H1 (cell line): Measurements from ENCODE around the gene TRIM6. TPM values are rescaled to one million over a fixed set of nuclear protein-coding genes. Genes with fewer than 3 reads are reported as not detected.

Experiments
- CTCF ChIA-PET: fragments of 300-600 bp; sonication (Branson Sonifier 250); formaldehyde crosslinking; loops from one replicate; lab custom pipeline; 2021; ENCODE audit not compliant: partially characterized antibody; lab: Charles Lee
- POLR2A ChIA-PET: fragments of 300-600 bp; sonication (Branson Sonifier 250); formaldehyde crosslinking; loops from one replicate; lab custom pipeline; 2021; ENCODE audit warnings: inconsistent platforms; ENCODE audit not compliant: partially characterized antibody; lab: Charles Lee
- DNase-seq, 2 experiments: peaks; one replicate each; pipeline versions ENCODE4 v3.0.0 to v3.0.0-alpha.2; 2010 to 2022; ENCODE audit warnings: low spot score in 2 of 2, low read depth in 1 of 2, mixed read lengths in 1 of 2
- FAIRE-seq: peaks from 2 replicates; lab custom pipeline; 2011; peaks lifted over from hg19 to GRCh38; lab: Jason Lieb, UNC
- H2AFZ ChIP-seq: 2 replicates; pipeline ENCODE4 v1.8.1; 2012; ENCODE audit warnings: low read length, inconsistent platforms
- H2AK5ac ChIP-seq: 2 replicates; pipeline ENCODE4 v1.6.1; 2013; ENCODE audit warnings: low read depth, low read length
- H2BK120ac ChIP-seq: replicated peaks from 2 replicates; pipeline ENCODE3; 2013; ENCODE audit warnings: low read depth, low read length, inconsistent platforms
- H2BK12ac ChIP-seq: 2 replicates; pipeline ENCODE4 v1.6.1; 2013; ENCODE audit warnings: low read depth, low read length
- H2BK15ac ChIP-seq: 2 replicates; pipeline ENCODE4 v1.6.1; 2013; ENCODE audit warnings: low read length
- H2BK20ac ChIP-seq: 2 replicates; pipeline ENCODE4 v1.6.1; 2013; ENCODE audit warnings: low read length
- H2BK5ac ChIP-seq: 2 replicates; pipeline ENCODE4 v1.6.1; 2013; ENCODE audit warnings: low read depth, low read length
- H3K14ac ChIP-seq: 2 replicates; pipeline ENCODE4 v1.6.1; 2013; ENCODE audit warnings: inconsistent platforms; ENCODE audit not compliant: insufficient read length
- H3K18ac ChIP-seq: 2 replicates; pipeline ENCODE4 v1.6.1; 2013; ENCODE audit warnings: low read length; ENCODE audit errors: extremely low read depth
- H3K23ac ChIP-seq: 2 replicates; pipeline ENCODE4 v1.6.1; 2013; ENCODE audit warnings: inconsistent platforms; ENCODE audit not compliant: insufficient read length
- H3K23me2 ChIP-seq: 2 replicates; pipeline ENCODE4 v1.6.1; 2013; ENCODE audit warnings: low read depth, low read length
- H3K27ac ChIP-seq: 2 replicates; pipeline ENCODE4 v1.6.1; 2011; ENCODE audit warnings: low read depth, low read length, inconsistent platforms
- H3K27me3 ChIP-seq, 4 experiments: replicated peaks in 1 of 4; 1 replicate in 1 of 4; 2 replicates in 3 of 4; pipeline versions ENCODE4 v1.6.1 to v1.8.1; 2011 to 2013; ENCODE audit warnings: low read length in 3 of 4, mild to moderate bottlenecking in 3 of 4, inconsistent platforms in 2 of 4, mixed read lengths in 2 of 4, moderate library complexity in 1 of 4; ENCODE audit not compliant: control insufficient read depth in 3 of 4, insufficient read depth in 3 of 4; ENCODE audit errors: extremely low read depth in 1 of 4
- H3K36me3 ChIP-seq, 4 experiments: 2 replicates each; pipeline versions ENCODE4 v1.6.1 to v1.8.1; 2011 to 2013; ENCODE audit warnings: mild to moderate bottlenecking in 4 of 4, low read length in 3 of 4, moderate library complexity in 2 of 4, control low read depth in 1 of 4, inconsistent platforms in 1 of 4; ENCODE audit not compliant: insufficient read depth in 4 of 4, control insufficient read depth in 2 of 4
- H3K4ac ChIP-seq: replicated peaks from 2 replicates; pipeline ENCODE3; 2013; ENCODE audit warnings: low read length, low read depth, mixed read lengths, inconsistent platforms; ENCODE audit not compliant: insufficient read length
- H3K4me1 ChIP-seq, 4 experiments: replicated peaks in 1 of 4; 1 replicate in 1 of 4; 2 replicates in 3 of 4; pipeline versions ENCODE4 v1.6.1 to v1.8.1; 2011 to 2013; ENCODE audit warnings: low read length in 3 of 4, inconsistent platforms in 2 of 4, mixed read lengths in 1 of 4; ENCODE audit not compliant: insufficient read depth in 4 of 4, control insufficient read depth in 3 of 4
- H3K4me2 ChIP-seq, 2 experiments: 2 replicates each; pipeline versions ENCODE4 v1.6.1 to v1.8.1; 2011 to 2013; ENCODE audit warnings: low read depth in 2 of 2, low read length in 2 of 2, control low read depth in 1 of 2, inconsistent platforms in 1 of 2, mild to moderate bottlenecking in 1 of 2; ENCODE audit not compliant: insufficient read depth in 1 of 2
- H3K4me3 ChIP-seq, 4 experiments: fragments of 200-600, 300-600 bp in 1 of 4; sonication (generic), shearing (Covaris generic), sonication (Bioruptor Twin) in 1 of 4; 2 replicates each; pipeline versions ENCODE4 v1.5.1 to v1.8.1; 2011 to 2016; ENCODE audit warnings: low read length in 4 of 4, low read depth in 3 of 4, control low read depth in 2 of 4, inconsistent platforms in 2 of 4, mild to moderate bottlenecking in 2 of 4, mixed read lengths in 1 of 4, moderate library complexity in 1 of 4; ENCODE audit not compliant: insufficient read depth in 2 of 4; ENCODE audit errors: extremely low read depth in 1 of 4
- H3K56ac ChIP-seq: replicated peaks from 2 replicates; pipeline ENCODE3; 2013; ENCODE audit warnings: low read depth, mild to moderate bottlenecking, mixed read lengths, low read length, inconsistent platforms; ENCODE audit not compliant: insufficient read length
- H3K79me1 ChIP-seq: 2 replicates; pipeline ENCODE4 v1.6.1; 2013; ENCODE audit warnings: low read depth, low read length, control low read depth
- H3K79me2 ChIP-seq, 2 experiments: 2 replicates each; pipeline versions ENCODE4 v1.6.1 to v1.8.1; 2012 to 2013; ENCODE audit warnings: low read length in 2 of 2, mild to moderate bottlenecking in 2 of 2, inconsistent platforms in 1 of 2; ENCODE audit not compliant: insufficient read depth in 2 of 2, control insufficient read depth in 1 of 2
- H3K9ac ChIP-seq, 4 experiments: replicated peaks in 1 of 4; 1 replicate in 1 of 4; 2 replicates in 3 of 4; pipeline versions ENCODE4 v1.6.1 to v1.8.1; 2011 to 2013; ENCODE audit warnings: low read depth in 3 of 4, low read length in 3 of 4, control low read depth in 2 of 4, mild to moderate bottlenecking in 2 of 4, moderate library complexity in 2 of 4, inconsistent platforms in 1 of 4; ENCODE audit errors: extremely low read depth in 1 of 4
- H3K9me3 ChIP-seq, 2 experiments: 2 replicates each; pipeline versions ENCODE4 v1.6.1 to v1.8.1; 2012 to 2013; ENCODE audit warnings: mild to moderate bottlenecking in 2 of 2, moderate library complexity in 2 of 2, control low read depth in 1 of 2, inconsistent platforms in 1 of 2, low read depth in 1 of 2, low read length in 1 of 2, mixed read lengths in 1 of 2; ENCODE audit not compliant: insufficient read depth in 2 of 2
- H4K20me1 ChIP-seq, 2 experiments: replicated peaks in 1 of 2; 2 replicates each; pipeline versions ENCODE3 to v1.8.1; 2011 to 2013; ENCODE audit warnings: inconsistent platforms in 2 of 2, low read length in 2 of 2, mild to moderate bottlenecking in 1 of 2; ENCODE audit not compliant: insufficient read depth in 2 of 2, control insufficient read depth in 1 of 2
- H4K5ac ChIP-seq: 2 replicates; pipeline ENCODE4 v1.6.1; 2013; ENCODE audit warnings: low read length, low read depth, mixed read lengths, inconsistent platforms; ENCODE audit not compliant: insufficient read length
- H4K8ac ChIP-seq: 2 replicates; pipeline ENCODE4 v1.8.0; 2013; ENCODE audit warnings: mild to moderate bottlenecking, moderate library complexity, low read length, inconsistent platforms; ENCODE audit not compliant: insufficient read depth; ENCODE audit errors: extremely low read depth
- H4K91ac ChIP-seq: replicated peaks from 2 replicates; pipeline ENCODE3; 2013; ENCODE audit warnings: low read length, mixed read lengths, inconsistent platforms; ENCODE audit not compliant: insufficient read length
- NRF1 ChIP-seq: IDR thresholded peaks from 2 replicates; pipeline ENCODE4 v1.6.1; 2011; ENCODE audit warnings: mild to moderate bottlenecking, low read depth, low read length, improper control_type of control experiment
- RXRA ChIP-seq: IDR thresholded peaks from 2 replicates; pipeline ENCODE4 v1.6.1; 2011; ENCODE audit warnings: low read depth, mild to moderate bottlenecking, low read length, moderate library complexity; ENCODE audit not compliant: insufficient read depth
- WGBS, 2 experiments: shearing (Covaris generic) in 1 of 2; methylation state at CpG; one replicate each; pipeline versions ENCODE4 v1.1.6 to v1.1.7; 2013 to 2015; ENCODE audit warnings: low lambda C conversion rate in 2 of 2, mixed read lengths in 2 of 2, inconsistent platforms in 1 of 2, low coverage in 1 of 2, missing lambda C conversion rate in 1 of 2; ENCODE audit not compliant: insufficient replicate concordance in 2 of 2, insufficient coverage in 1 of 2, insufficient read length in 1 of 2; ENCODE audit errors: extremely low coverage in 1 of 2, missing lambda C conversion rate in 1 of 2; 5-methylcytosine and 5-hydroxymethylcytosine counted together
- polyA plus RNA-seq, 7 experiments: library from polyadenylated mRNA; depleted of rRNA in 3 of 7; stranded (reverse) in 5 of 7; unstranded in 2 of 7; fragments of >200 nt in 5 of 7; fragments of 200-250 nt in 2 of 7; gene quantifications; 1 replicate in 5 of 7; 2 replicates in 1 of 7; 4 replicates in 1 of 7; pipeline versions ENCODE4 v1.2.1 to v1.2.3, GENCODE V29; 2011 to 2013; ENCODE audit warnings: missing spikeins in 2 of 7, mixed read lengths in 2 of 7
- total RNA-seq: library from RNA; stranded (reverse); fragmentation: NEBNext Ultra II Directional; extraction: Animal tissue kit (Norgen Biotek cat#: 25700); gene quantifications from 2 replicates; pipeline ENCODE4 v1.2.1, GENCODE V29; 2021

TRIM6 gene
- total and polyA plus RNA-seq, 2 of the 8 experiments (the other 6 are each of a cell fraction or from before 2014, with no cell fraction given) = 21.6 to 23.3 TPM

GRCh38 chr11:5622802-5623201 lies 26.4 kb downstream of the TRIM6 start:
- Histone ChIP-seq H3K79me1 (no peaks in the 10 kb centered on the region; the same call in 1 of the 2 replicates), H3K36me3 (no peaks in the 10 kb centered on the region), H3K23me2 (no peaks in the 10 kb centered on the region), H2BK20ac (no peak overlapping the region), H3K14ac (no peak overlapping the region), H2BK12ac (no peak overlapping the region), H3K4me1 (peaks cover 0 to 17% (median 6%) of the 10 kb centered on the region in 4 experiments; a peak in 4 of 7 replicates), H2AK5ac (no peak overlapping the region), H4K20me1 (no peaks in the 10 kb centered on the region), H3K4me3 (no peak overlapping the region), H2BK15ac (no peak overlapping the region), H2BK120ac (no peak overlapping the region), H3K27me3 (no peaks in the 10 kb centered on the region), H4K91ac (no peak overlapping the region), H2AFZ (no peak overlapping the region), H3K9me3 (no peaks in the 10 kb centered on the region), H3K9ac (no peak overlapping the region), H3K56ac (no peak overlapping the region), H3K18ac (no peak overlapping the region), H3K79me2 (no peaks in the 10 kb centered on the region), H3K27ac (no peak overlapping the region), H3K4me2 (no peak overlapping the region), H3K4ac (no peak overlapping the region), H3K23ac (no peak overlapping the region), H4K5ac (no peak overlapping the region), H2BK5ac (no peak overlapping the region), H4K8ac (no peak overlapping the region)
- POLR2A ChIA-PET = interaction anchor here (0.9 kb wide), 1 partner anchor 23 kb away, joined by 3 read pairs; no protein-coding TSS in a partner anchor
- no peak for FAIRE-seq
- 100% methylated on average over 3 of the region's 3 CpGs; no CpG with 5 or more reads in 1 of the 2 experiments for WGBS, 2 experiments
- no peak for DNase-seq
- CTCF ChIA-PET = interaction anchor here (0.8 to 1.9 kb wide), 4 partner anchors 12 to 96 kb away, joined by 3 to 8 read pairs (median 6); no protein-coding TSS in a partner anchor
- no peak for TF ChIP-seq RXRA
- TF ChIP-seq NRF1 = no peak
